ENCODE measurements around the gene HMGN2. TPM values are rescaled to one million over a fixed set of nuclear protein-coding genes. Genes with fewer than 3 reads are reported as not detected.
A peak's percentile ranks its signal among the peaks of the same experiment; 100 is the strongest.
"Not testable (repeated sequence)": the region's sequence is repeated elsewhere in the genome, so short reads cannot be mapped to it uniquely, and the experiment has no call there.

Gene HMGN2
- total RNA-seq, 1 experiment from 2014 or later = 1,603 TPM

DNA sequence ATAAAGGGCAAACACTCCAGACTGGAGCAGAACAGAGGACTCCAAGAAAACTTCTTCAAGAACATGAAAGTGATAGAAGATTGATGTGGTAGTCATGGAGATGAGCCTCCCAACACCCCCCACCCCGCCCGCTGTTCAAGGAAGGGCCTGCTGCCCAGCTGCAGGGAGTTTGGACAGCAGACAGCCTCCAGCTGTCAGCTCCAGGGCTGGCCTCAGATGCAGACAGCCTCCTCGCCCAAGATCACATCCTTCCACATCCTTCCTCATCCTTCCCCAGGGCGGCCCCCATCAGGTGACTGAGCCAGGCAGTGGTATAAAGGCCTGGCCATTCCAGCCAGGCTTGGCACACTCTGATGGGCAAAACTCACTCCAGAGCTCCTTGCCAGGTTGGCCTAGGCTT lies 24.6 kb downstream of the HMGN2 start:
- Histone ChIP-seq H3K4me1 (0 out of 2 replicates have a peak, but pooled peaks cover 2% of the 10 kb centered on the region), H3K36me3 (no peaks in the 10 kb centered on the region), H3K27me3 (peaks cover 4% of the 10 kb centered on the region; the same call in 1 of the 2 replicates), H3K9me3 (replicated peaks) (no peaks in the 10 kb centered on the region), H3K27ac (no peak overlapping the region), H3K4me3 (no peak overlapping the region)
- DNase-seq = no peak

DNA sequence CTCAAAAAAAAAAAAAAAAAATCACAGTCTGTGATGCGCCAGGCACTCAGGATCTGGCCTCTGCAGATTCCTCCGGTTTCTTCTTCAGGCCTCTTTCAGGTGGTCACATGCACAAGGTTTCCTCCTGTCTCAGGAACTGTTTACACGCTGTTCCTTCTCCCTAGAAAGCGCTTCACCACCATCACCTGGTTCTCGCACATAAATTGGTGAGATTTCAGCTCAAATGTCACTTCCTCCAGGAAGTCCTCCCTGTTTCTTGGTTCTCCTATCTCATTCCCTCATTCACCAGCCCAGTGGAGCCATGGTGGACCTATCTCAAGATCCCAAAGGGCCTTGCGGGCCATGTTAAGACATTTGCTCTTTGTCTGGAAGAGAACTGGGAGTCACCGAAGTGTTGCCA lies 26.7 kb downstream of the HMGN2 start:
- DNase-seq = no peak
- no peaks in the 10 kb centered on the region for H3K27me3 ChIP-seq
- no peak overlapping the region for H3K4me3 ChIP-seq
- H3K4me1 ChIP-seq = 0 out of 2 replicates have a peak, but pooled peaks cover 2% of the 10 kb centered on the region
- no peak overlapping the region for H3K27ac ChIP-seq
- no peaks in the 10 kb centered on the region for H3K36me3 ChIP-seq
- no peaks in the 10 kb centered on the region for H3K9me3 ChIP-seq (replicated peaks)

DNA sequence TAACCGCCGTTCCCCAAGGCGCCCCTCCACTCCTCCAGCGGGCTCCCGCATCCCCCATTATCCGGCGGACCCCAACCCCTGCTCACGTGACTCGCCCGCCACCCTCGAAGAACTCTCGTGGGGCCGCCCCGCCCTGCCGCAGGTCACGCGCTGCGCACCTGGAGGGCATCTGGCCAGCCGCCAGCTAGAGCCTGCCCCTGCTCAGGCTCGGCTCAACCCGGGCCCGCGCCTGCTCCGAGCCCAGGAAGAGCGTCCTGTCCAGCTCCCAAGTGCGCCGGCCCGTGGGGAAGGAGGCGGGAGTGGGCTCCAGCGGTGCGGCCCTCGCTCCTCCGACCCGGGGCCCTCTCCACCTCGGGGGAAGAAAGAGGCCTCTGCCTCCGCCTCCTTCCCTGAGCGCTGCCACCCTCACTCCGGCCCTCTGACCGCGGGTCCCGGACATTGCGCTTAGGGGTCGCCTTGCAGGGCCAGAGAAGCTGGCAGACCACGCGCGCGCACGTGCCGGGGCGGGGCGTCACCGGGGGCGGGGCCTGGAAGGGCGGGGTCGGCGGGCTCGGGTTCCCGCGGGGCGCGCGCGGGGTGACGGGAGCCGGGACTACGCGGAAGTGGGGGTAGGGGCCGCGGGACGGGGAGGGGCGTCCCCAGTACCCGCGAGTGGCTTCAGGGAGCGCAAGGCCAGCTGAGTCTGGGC lies 28.4 kb downstream of the HMGN2 start:
- H3K27ac ChIP-seq = peak overlapping the region; percentile 62
- no peaks in the 10 kb centered on the region for H3K9me3 ChIP-seq (replicated peaks)
- 0 out of 2 replicates have a peak, but pooled peaks cover 2% of the 10 kb centered on the region for H3K4me1 ChIP-seq
- peak overlapping the region; percentile 68 for H3K4me3 ChIP-seq
- DNase-seq = peak; percentile 90 to 91
- no peaks in the 10 kb centered on the region for H3K27me3 ChIP-seq
- no peaks in the 10 kb centered on the region for H3K36me3 ChIP-seq

DNA sequence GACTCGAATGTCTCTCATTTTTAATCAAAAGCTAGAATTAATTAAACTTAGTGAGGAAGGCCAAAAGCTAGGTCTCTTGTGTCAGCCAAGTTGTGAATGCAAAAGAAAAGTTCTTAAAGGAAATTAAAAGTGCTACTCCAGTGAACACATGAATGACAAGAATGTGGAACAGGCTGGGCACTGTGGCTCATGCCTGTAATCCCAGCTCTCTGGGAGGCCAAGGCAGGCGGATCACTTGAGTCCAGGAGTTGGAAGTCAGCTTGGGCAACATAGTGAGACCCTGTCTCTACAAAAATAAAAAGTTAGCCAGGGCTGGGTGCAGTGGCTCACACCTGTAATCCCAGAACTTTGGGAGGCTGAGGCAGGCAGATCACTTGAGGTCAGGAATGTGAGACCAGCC lies 38.5 kb downstream of the HMGN2 start:
- not testable (repeated sequence) for DNase-seq; H3K27ac ChIP-seq; H3K27me3 ChIP-seq; H3K36me3 ChIP-seq; H3K9me3 ChIP-seq (replicated peaks); H3K4me3 ChIP-seq; H3K4me1 ChIP-seq

DNA sequence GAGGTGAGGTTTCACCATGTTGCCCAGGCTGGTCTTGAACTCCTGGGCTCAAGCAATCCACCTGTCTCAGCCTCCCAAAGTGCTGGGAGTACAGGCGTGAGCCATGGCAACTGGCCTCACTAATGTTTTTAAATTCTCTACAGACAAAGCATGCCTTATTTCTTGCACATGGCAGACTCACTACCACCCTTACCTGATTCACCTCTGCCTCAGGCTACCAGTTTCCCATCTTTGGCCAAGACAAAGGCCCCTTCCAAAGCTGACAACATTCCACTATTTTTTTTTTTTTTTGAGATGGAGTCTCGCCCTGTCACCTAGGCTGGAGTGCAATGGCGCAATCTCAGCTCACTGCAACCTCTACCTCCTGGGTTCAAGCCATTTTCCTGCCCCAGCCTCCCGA lies 43.6 kb downstream of the HMGN2 start:
- H3K27me3 ChIP-seq; H3K27ac ChIP-seq; DNase-seq; H3K4me3 ChIP-seq; H3K36me3 ChIP-seq; H3K9me3 ChIP-seq (replicated peaks); H3K4me1 ChIP-seq: not testable (repeated sequence)

DNA sequence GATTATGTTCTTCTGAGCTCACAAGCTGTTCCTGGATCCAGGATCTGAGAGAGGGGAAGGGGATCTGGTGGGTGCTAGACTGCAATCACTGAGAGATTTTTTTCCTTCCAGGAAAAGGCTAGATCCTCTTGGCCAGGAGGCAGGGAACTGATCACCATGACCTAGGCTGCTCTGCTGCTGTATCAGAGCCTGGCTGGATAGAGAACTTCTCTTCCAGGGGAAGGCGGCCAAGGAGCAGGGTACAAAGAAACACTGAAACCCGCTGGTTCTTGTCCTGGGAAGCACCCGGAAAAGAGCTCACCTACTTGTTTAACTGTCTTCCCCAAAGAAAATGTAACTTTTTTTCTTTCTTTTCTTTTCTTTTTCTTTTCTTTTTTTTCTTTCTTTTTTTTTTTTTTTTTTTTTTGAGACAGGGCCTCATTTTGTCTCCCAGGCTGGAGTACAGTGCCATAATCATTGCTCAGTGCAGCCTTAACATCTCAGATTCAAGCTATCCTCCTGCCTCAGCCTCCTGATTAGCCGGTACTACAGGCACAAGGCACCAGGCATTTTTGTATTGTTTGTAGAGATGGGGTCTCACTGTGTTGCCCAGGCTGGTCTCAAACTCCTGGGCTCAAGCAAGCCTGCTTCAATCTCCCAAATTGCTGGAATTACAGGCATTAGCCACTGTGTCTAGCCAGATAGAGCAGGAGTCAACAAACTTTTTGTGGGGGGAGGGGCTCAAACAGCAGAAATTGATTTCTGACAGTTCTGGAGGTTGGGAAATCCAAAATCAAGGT lies 44.9 kb downstream of the HMGN2 start:
- H3K27me3 ChIP-seq = peaks cover 15% of the 10 kb centered on the region; the same call in 1 of the 2 replicates
- H3K4me1 ChIP-seq = no peaks in the 10 kb centered on the region
- no peak overlapping the region for H3K4me3 ChIP-seq
- H3K36me3 ChIP-seq = no peaks in the 10 kb centered on the region
- H3K9me3 ChIP-seq (replicated peaks) = no peaks in the 10 kb centered on the region
- DNase-seq = no peak
- no peak overlapping the region for H3K27ac ChIP-seq

DNA sequence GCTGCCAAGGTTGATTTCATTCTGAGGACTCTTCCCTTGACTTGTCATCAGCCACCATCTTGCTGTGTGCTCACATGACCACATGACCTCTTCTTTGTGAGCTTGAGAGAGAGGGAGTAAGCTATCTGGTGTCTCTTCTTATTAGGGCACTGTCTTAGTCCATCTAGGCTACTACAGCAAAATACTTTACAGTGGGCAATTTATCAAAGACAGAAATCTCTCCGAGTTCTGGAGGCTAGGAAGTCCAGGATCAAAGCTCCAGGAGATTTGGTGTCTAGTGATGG lies 45.5 kb downstream of the HMGN2 start:
- Histone ChIP-seq H3K27me3 (peaks cover 15% of the 10 kb centered on the region; the same call in 1 of the 2 replicates), H3K9me3 (replicated peaks) (no peaks in the 10 kb centered on the region), H3K36me3 (no peaks in the 10 kb centered on the region), H3K4me3 (no peak overlapping the region), H3K27ac (no peak overlapping the region), H3K4me1 (no peaks in the 10 kb centered on the region)
- no peak for DNase-seq

DNA sequence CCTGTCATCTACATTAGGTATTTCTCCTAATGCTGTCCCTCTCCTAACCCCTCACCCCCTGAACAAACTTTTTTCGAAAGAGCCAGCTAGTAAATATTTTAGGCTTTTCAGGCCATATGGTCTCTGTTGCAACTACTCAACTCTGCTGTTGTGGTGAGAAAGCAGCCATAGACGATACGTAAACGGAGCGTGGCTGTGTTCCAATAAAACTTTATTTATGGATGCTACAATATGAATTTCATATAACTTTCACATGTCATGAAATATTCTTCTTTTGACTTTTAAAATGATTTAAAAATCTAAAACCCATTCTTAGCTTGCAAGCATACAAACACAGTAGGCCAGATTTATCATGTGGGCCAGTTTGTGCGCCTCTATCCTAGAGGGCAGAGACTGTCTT lies 46.1 kb downstream of the HMGN2 start:
- no peak overlapping the region for H3K27ac ChIP-seq
- peaks cover 15% of the 10 kb centered on the region; the same call in 1 of the 2 replicates for H3K27me3 ChIP-seq
- H3K4me3 ChIP-seq = no peak overlapping the region
- no peak for DNase-seq
- H3K9me3 ChIP-seq (replicated peaks) = no peaks in the 10 kb centered on the region
- H3K4me1 ChIP-seq = no peaks in the 10 kb centered on the region
- no peaks in the 10 kb centered on the region for H3K36me3 ChIP-seq

DNA sequence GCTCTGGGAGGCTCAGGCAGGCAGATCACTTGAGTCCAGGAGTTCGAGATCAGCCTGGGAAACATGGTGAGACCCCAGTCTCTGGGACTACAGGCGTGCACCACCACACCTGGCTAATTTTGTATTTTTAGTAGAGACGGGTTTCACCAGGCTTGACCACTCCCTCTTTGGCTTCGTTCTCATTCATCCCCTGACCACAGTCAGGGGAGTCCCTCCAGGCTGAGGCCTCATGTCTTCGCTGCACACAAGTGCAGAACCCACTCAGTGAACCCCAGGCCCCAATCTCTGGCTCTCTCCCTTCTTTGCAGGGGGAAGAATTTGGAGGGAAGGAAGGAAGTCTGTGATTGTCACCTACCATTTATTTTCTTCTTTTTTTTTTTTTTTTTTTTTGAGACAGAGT lies 48.1 kb downstream of the HMGN2 start:
- H3K4me1 ChIP-seq = no peaks in the 10 kb centered on the region
- no peak overlapping the region for H3K4me3 ChIP-seq
- no peak overlapping the region for H3K27ac ChIP-seq
- H3K9me3 ChIP-seq (replicated peaks) = no peaks in the 10 kb centered on the region
- DNase-seq = no peak
- peaks cover 15% of the 10 kb centered on the region; the same call in 1 of the 2 replicates for H3K27me3 ChIP-seq
- H3K36me3 ChIP-seq = no peaks in the 10 kb centered on the region

DNA sequence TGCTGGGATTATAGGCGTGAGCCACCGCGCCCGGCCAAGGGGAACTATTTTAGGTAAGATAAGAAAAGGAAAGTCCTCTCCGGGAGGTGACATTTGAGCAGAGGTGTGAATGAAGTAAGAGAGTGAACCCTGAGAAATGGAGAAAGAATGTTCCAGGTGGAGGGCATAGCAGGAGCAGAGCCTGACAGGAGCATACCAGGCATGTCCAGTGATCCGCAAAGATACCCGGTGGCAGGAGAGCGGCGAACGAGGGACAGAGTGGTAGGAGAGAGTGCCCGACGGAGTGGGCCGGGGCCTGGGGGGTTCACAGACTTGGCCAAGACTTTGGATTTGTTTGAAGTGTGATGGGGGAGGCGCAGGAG lies 49.4 kb downstream of the HMGN2 start:
- Histone ChIP-seq H3K4me1 (no peaks in the 10 kb centered on the region), H3K36me3 (no peaks in the 10 kb centered on the region), H3K27me3 (peaks cover 14% of the 10 kb centered on the region; the same call in 1 of the 2 replicates), H3K4me3 (no peak overlapping the region), H3K27ac (no peak overlapping the region), H3K9me3 (replicated peaks) (no peaks in the 10 kb centered on the region)
- DNase-seq = no peak

DNA sequence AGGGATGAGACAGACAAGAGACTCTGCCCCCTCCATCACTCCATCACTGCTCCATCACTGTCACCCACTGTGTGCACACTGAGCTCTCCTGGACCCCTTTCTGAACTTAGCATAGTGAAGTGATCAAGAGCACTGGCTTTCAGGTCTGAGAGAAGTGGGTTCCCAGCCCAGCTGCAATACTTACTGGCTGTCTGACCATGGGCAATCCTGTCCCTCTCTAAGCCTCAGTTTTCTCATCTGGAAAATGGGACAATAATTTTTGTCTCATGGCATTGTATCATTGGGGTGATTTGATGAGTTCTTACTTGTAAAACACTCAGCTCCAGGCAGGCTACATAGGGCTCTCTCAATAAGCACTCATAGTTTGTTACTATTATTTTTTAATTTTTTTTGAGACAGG lies 49.8 kb downstream of the HMGN2 start:
- no peak for DNase-seq
- Histone ChIP-seq H3K4me1 (no peaks in the 10 kb centered on the region), H3K27me3 (peaks cover 12% of the 10 kb centered on the region; the same call in 1 of the 2 replicates), H3K36me3 (no peaks in the 10 kb centered on the region), H3K27ac (no peak overlapping the region), H3K4me3 (no peak overlapping the region), H3K9me3 (replicated peaks) (no peaks in the 10 kb centered on the region)

DNA sequence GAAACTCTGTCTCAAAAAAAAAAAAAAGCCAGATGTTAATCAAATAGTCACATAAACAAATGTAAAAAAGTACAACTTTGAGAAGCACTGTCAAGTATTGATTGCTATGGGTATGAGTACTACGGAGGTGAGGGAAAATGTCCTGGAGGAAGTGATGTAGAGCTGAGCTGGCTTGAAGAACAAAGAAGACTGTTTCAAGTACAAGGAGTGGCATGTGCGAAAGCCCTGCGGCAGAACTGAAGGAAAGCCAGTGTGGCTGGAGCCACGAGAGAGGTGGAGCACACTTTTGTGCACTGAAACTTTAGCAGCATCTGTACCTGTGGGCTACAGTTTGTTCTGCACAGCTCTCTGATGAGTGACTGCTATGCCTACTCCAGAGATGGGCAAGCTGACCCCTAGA lies 51.9 kb downstream of the HMGN2 start:
- Histone ChIP-seq H3K4me3 (no peak overlapping the region), H3K9me3 (replicated peaks) (no peaks in the 10 kb centered on the region), H3K27ac (no peak overlapping the region)

More for the DNA sequence above, 51.9 kb downstream of the HMGN2 start:
- H3K36me3 ChIP-seq = no peaks in the 10 kb centered on the region
- DNase-seq = no peak
- H3K4me1 ChIP-seq = 0 out of 2 replicates have a peak, but pooled peaks cover 1% of the 10 kb centered on the region
- peaks cover 12% of the 10 kb centered on the region; the same call in 1 of the 2 replicates for H3K27me3 ChIP-seq

Other genes starting within 250 kb of the HMGN2 start
- gene CEP85, start 238.2 kb upstream of the HMGN2 start, total RNA-seq (2014; rRNA removed; shearing (Covaris generic)) = 34.8 and 39.1 TPM in 2 replicates
- 41.5 and 43.4 TPM in 2 replicates for gene SH3BGRL3, start 192.4 kb upstream of the HMGN2 start, total RNA-seq (2014; rRNA removed; shearing (Covaris generic))
- 3.5 and 5.3 TPM in 2 replicates for gene UBXN11, start 165.8 kb upstream of the HMGN2 start, total RNA-seq (2014; rRNA removed; shearing (Covaris generic))
- gene CD52, start 154.5 kb upstream of the HMGN2 start, total RNA-seq (2014; rRNA removed; shearing (Covaris generic)) = not detected in 2 replicates
- not detected in 2 replicates for gene CRYBG2, start 118.3 kb upstream of the HMGN2 start, total RNA-seq (2014; rRNA removed; shearing (Covaris generic))
- gene ZNF683, start 99.7 kb upstream of the HMGN2 start, total RNA-seq (2014; rRNA removed; shearing (Covaris generic)) = not detected in 2 replicates
- gene LIN28A, start 61.6 kb upstream of the HMGN2 start, total RNA-seq (2014; rRNA removed; shearing (Covaris generic)) = not detected in 2 replicates
- gene DHDDS, start 40.1 kb upstream of the HMGN2 start, total RNA-seq (2014; rRNA removed; shearing (Covaris generic)) = 36.6 and 43.7 TPM in 2 replicates
- gene RPS6KA1, start 57.3 kb downstream of the HMGN2 start, total RNA-seq (2014; rRNA removed; shearing (Covaris generic)) = 22.5 and 22.7 TPM in 2 replicates
- 57.3 and 57.9 TPM in 2 replicates for gene ARID1A, start 223.6 kb downstream of the HMGN2 start, total RNA-seq (2014; rRNA removed; shearing (Covaris generic))